Tongue (tissue), 2 donors: ENCODE results near the gene CA10. TPM values are rescaled to one million over a fixed set of nuclear protein-coding genes. Genes with fewer than 3 reads are reported as not detected.

Experiments
- DNase-seq: peaks from one replicate; pipeline ENCODE4 v3.0.0-alpha.2; 2015
- total RNA-seq: library from RNA; depleted of rRNA; stranded (reverse); fragments of >200 nt; gene quantifications from one replicate; pipeline ENCODE4 v1.2.3, GENCODE V29; 2014

Gene CA10
- total RNA-seq, 1 donor from 2014 or later, result 1.2 TPM

- DNase-seq, result no peak
Observed at GRCh38 chr17:51951741-51952140, 206.8 kb downstream of the CA10 start.

GRCh38 chr17:51948128-51948527 lies 210.4 kb downstream of the CA10 start:
- DNase-seq, result peak; percentile 52

DNA sequence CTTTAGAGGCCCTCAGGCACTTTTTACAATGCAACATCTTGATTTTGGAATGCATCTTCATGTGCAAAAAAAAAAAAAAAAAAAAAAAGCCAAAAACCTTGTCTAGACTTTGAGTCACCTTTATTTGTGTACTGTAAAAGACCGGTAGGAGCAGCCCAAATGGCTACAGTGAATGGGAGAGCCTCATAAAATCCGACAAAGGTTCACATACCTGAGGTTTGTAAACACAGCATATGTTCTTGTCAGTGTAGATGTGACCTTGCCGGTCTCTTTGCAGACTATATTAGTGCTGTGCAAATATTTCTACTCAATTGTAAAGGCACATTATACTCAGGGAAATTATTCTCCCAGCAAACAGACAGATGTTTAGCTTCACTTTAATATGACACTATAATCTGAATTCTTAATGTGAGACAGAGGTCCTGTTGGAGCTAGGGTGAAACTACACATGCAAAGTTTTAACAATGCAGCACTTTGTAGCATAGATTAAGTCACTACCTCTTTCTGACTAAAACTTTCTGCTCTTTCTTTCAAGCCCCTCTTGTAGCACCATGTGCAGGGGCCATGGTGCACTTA lies 211.3 kb downstream of the CA10 start:
- no peak for DNase-seq

DNA sequence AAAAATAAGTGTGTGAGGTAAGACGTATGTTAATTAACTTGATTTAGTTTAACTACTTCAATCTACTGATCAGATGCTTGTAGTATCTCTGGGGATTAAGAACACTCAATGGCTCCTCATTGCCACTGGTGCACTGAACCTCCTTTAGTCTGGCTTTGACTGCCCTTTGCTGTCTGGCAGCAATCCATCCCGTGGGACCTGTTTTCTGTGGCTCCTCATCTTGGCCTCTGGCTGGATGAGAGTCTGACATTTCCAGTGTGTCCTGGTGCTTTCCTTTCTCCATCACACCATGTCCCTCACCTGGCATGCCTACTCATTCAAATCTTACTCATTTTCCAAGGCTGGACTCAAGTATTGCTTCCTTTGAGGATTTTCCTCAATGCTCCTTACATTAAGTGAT lies 212.2 kb downstream of the CA10 start:
- DNase-seq, result no peak

GRCh38 chr17:51941272-51941671 lies 217.2 kb downstream of the CA10 start:
- no peak for DNase-seq

DNA sequence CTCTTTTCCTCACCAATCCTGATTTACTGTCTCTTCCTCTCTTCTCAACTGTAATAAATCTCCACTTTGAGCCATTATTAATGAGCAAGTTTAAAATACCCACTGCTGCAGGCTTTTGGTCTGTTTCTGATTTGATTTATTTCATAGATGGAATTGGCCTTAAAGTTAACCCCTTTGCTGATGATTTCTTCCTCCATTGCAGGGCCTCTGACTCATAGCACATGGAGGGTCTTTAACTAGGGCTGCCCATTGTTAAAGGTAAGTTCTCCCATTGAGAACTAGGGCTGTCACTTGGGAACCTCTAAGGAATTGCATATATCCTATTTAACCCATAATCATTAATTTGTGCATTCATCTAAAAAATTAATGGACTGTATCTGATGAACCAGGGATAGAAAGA lies 221.2 kb downstream of the CA10 start:
- no peak for DNase-seq

- DNase-seq, result no peak
Observed at GRCh38 chr17:51935477-51935876, 223.0 kb downstream of the CA10 start.

GRCh38 chr17:51933647-51934046 lies 224.9 kb downstream of the CA10 start:
- peak; percentile 87 for DNase-seq

DNA sequence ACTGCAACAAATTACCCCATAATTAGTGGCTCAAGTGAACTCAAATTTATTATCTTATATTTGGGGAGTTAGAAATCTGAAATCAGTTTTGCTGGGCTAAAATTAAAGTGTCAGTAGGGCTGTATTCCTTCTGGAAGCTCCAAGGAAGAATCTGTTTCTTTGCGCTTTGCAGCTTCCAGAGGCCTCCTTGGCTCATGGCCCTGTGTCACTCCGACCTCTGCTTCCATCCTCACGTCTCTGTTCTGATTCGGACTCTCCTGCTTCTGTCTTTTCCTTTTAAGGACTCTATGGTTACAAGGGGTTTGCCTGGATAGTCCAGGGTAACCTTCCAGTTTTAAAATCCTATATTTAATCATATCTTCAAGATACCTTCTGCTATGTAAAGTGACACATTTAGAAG lies 232.1 kb downstream of the CA10 start:
- DNase-seq, result no peak

GRCh38 chr17:51921500-51921899 lies 237.0 kb downstream of the CA10 start:
- DNase-seq, result no peak

DNA sequence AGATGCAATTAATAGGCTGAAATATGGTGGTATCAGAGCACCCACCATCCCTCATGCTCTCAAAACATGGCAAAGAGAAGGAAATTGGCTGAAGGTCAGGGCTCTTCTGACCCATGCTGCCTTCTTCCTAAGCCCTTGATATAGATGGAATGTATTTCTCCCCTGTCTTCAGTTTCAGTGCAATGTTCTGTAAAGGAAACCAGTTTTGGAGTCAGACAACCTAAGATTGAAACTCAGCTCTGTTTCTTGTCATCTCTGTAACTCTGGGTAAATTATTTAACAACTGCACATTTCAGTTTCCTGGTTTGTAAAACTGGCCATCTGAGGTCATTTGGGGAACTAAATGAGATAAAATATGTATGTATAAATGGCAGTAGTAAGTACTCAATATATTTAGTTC lies 243.9 kb downstream of the CA10 start:
- no peak for DNase-seq

DNA sequence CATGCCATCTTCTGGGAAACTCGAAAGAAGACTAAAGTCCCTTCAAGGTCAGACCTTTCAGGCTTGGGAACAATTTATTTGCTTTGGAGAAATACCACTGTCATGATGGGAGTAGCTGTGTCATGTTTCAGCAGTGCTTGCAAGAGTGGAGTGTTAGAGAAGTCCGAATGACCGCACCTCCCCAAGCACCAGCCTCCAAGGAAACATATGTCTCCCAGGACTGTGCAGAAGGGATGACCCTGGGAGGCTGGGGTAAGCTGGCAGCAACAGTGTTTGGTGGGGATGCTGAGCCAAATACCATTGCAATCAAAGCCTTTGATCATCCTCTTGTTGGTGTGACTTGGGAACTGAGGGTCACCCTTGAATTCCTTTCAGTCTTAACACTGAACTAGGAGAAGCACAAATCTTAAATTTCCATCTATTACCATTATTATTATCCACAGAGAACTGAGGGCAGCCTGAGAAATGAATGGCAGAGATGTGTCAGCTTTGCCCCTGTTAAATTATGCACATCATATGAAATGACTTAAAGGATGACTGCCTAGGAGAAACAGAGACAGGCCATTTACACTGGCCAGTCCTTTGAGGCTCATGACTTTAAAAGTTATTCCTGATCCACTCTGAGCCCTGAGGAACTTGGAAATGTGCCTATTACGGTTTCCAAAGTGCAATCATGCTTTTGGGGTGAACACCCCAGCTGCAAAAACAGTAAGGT lies 244.9 kb downstream of the CA10 start:
- no peak for DNase-seq

DNA sequence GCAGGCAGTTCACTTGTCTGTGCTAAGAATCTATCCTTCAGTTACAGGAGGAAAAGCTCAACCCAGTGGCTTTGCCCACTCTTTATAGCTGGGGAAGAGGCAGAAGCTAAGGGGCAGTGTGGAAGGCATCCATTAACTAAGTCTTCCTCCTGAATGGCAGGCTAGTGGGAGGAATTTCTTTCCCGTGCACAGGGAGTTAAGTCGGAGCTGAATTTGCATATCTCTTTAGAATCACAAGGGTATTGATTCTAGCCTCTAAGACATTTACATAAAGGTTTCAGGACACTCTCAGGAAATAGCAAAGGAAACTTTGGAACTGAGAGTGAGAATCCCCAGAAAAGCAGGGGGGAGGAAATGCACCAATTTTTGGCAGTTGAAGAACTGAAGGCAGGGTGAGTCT lies 245.6 kb downstream of the CA10 start:
- no peak for DNase-seq

DNA sequence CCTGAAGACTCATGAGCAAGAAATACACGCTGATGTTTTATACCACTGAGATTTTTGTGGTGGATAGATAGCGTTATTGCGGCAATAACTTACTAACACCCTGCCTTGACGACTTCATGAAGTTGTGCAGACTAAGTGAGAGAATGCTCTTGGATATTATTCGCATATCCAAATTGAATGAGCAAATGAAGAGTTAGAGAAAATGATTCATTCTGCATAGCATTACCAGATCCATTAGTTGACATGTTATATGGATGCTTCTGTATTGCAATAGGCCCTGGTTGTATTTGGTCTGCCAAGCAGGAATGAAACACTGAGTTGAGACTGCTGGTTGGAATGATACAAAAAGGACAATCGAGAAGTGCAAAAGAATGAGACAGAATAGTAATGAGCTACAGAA lies 247.3 kb downstream of the CA10 start:
- DNase-seq, result no peak

- no peak for DNase-seq
Observed at GRCh38 chr17:51909971-51910370, 248.5 kb downstream of the CA10 start.

GRCh38 chr17:51908841-51909537 lies 249.5 kb downstream of the CA10 start:
- DNase-seq, result no peak

DNA sequence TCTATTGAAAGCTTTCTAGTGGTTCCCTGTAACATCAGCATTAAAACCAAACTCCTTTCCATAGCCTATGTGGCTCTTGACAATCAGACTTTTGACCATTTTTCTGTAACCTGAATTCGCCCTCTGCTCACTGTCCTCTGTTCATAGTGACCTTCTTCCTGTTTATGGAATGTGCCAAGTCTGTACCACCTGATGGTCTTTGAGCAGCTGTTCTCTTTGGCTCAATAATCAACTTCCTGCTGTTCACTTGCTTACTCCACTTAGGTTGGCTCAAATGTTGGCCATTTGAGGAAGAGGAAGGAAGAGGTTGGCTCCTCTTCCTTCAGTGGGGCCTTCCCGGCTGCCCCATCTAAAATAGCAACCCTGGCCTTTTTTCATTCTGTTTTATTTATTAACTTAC lies 251.5 kb downstream of the CA10 start:
- no peak for DNase-seq

DNA sequence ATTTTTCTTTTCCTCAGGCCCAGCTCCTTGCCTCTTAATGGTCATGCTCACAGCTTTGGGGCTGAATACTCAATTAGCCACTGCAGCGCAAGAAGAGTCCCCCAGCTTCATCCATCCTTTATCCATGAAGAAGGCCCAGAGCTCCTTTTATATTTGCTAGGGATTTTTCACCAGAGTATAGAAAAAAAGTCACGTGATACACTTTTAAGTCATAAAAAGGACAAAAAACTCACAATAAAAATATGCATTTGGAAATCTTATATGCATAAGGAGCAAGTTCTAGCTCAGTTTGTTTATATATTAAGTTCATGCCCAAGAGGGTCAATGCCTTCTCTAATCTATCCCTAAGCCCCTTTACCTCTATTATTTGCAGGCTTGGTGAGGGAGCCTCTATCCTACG lies 254.1 kb downstream of the CA10 start:
- no peak for DNase-seq

DNA sequence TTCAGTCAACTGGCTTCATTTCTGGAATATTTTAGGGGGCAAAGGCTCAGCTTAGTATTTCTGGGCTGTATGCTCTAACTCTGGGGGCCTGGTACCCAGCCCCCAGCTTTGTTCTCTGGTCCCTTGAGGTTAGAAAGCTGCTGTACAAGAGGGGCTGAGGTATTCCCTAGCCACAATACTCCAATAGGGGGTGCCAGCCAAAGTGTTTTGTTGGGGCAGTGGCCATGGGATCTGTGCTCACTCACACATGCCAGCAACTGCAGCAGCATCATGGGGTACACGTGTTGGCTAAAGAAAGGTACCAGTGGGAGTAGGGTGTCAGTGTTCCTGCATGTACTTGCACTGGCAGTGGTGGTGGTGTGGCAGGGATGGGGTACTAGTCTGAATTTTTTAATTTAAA lies 257.3 kb downstream of the CA10 start:
- no peak for DNase-seq

DNA sequence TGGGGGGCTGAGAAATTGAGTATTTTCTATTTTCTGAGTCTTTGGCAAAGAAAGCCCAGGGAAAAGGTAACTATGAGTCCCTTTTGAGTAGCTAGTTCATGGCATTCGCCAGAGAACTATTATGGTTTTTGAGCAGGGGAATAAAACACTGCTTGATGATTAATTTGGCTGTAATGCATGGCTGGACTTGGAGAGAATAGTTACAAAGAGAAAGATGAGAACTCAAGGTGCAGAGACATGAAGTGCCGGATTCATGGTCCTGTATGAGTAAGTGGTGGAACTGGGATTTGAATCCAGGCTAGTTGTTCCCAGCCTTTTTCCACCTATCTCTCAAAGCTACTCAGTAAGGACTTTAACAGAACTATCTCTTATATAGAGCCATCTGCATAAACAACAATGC lies 266.6 kb downstream of the CA10 start:
- DNase-seq, result no peak

DNA sequence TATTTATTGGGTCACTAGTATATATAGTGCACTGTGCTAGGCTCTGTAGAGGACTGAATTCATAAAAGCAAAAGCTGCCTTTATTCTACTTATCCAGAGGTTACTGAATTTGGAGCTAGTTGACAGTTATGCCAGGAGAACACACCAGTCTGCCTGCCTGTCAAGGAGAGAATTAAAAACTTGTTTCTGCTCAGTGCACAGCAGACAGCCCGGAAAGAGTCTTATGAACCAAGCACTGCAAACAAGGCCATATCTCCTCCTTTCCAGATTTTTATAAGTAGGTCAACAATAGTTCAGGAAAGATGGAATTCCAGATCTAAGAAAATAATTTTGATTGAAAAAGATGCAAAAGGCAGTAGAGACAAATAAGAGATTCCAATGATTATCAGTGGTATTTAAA lies 267.8 kb downstream of the CA10 start:
- DNase-seq, result no peak

- DNase-seq, result peak; percentile 65
Observed at GRCh38 chr17:51888816-51889215, 269.7 kb downstream of the CA10 start.

DNA sequence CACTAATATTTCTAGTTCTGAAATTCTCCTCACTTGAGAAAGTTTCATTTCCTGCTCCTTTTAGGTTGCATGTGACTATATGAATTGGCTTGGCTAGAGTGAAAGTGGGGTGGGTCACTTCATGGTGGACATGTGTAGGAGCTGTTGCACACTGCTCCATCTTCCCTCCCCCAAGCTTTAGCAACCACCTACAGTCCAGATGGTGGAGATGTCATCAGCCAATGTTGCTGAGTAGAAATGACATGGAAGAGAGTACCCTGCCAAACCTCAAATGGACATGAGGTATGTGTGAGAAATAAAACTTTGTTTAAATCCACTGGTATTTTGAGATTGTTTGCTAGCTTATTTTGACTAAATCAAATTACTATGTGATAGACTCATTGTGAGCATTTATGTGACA lies 281.5 kb downstream of the CA10 start:
- no peak for DNase-seq

GRCh38 chr17:51873302-51873701 lies 285.2 kb downstream of the CA10 start:
- DNase-seq, result no peak
